Endothelial cell of umbilical vein (primary cell): Measurements from ENCODE around the gene MTA2. TPM values are rescaled to one million over a fixed set of nuclear protein-coding genes. Genes with fewer than 3 reads are reported as not detected.

Experiments
- BruUV-seq: library from RNA; stranded (reverse); fragments of 400-500 nt; replicated peaks from 2 replicates; lab custom pipeline; 2021; lab: Mats Ljungman, UMichigan
- CTCF ChIA-PET: fragments of 300-600, 350-600 bp; sonication (Branson Sonifier 250); formaldehyde crosslinking; loops from one replicate; lab custom pipeline; 2021; ENCODE audit warnings: antibody characterized with exemption, inconsistent platforms; lab: Charles Lee
- POLR2A ChIA-PET: fragments of 300-600, 350-600 bp; sonication (Branson Sonifier 250); formaldehyde crosslinking; loops from one replicate; lab custom pipeline; 2021; ENCODE audit warnings: antibody characterized with exemption, inconsistent platforms; lab: Charles Lee
- DNase-seq: peaks from one replicate; pipeline ENCODE4 v3.0.0-alpha.2; 2011; ENCODE audit warnings: low read depth, low spot score
- FAIRE-seq: peaks from 2 replicates; lab custom pipeline; 2011; peaks lifted over from hg19 to GRCh38; lab: Jason Lieb, UNC
- H2AFZ ChIP-seq: 2 replicates; pipeline ENCODE4 v1.6.0; 2012; ENCODE audit warnings: low read depth, low read length, control low read depth, inconsistent platforms
- H3K27ac ChIP-seq: 2 replicates; pipeline ENCODE4 v1.5.1; 2011; ENCODE audit warnings: low read depth, mild to moderate bottlenecking, control low read depth, low read length, moderate library complexity; ENCODE audit not compliant: insufficient read depth
- H3K27me3 ChIP-seq, 2 experiments: 2 replicates each; pipeline versions ENCODE4 v1.6.0 to v1.6.1; 2011; ENCODE audit warnings: low read length in 2 of 2, mixed read lengths in 1 of 2; ENCODE audit not compliant: control insufficient read depth in 2 of 2, insufficient read depth in 2 of 2
- H3K36me3 ChIP-seq, 2 experiments: 2 replicates in 1 of 2; 3 replicates in 1 of 2; pipeline ENCODE4 v1.5.1; 2011; ENCODE audit warnings: low read length in 2 of 2, mild to moderate bottlenecking in 1 of 2, moderate library complexity in 1 of 2; ENCODE audit not compliant: control insufficient read depth in 2 of 2, insufficient read depth in 2 of 2; ENCODE audit errors: extremely low read depth in 1 of 2
- H3K4me1 ChIP-seq: 3 replicates; pipeline ENCODE4 v1.5.1; 2011; ENCODE audit warnings: mild to moderate bottlenecking, low read length; ENCODE audit not compliant: control insufficient read depth, insufficient read depth; ENCODE audit errors: extremely low read depth
- H3K4me2 ChIP-seq: 2 replicates; pipeline ENCODE4 v1.6.1; 2011; ENCODE audit warnings: low read length, control low read depth, mixed read lengths; ENCODE audit not compliant: insufficient read depth
- H3K4me3 ChIP-seq, 3 experiments: fragments of 200-600 bp in 1 of 3; sonication (generic), shearing (Covaris generic) in 1 of 3; replicated peaks in 1 of 3; 2 replicates each; pipeline ENCODE4 v1.5.1; 2011 to 2016; ENCODE audit warnings: control low read depth in 3 of 3, low read length in 3 of 3, mild to moderate bottlenecking in 2 of 3, inconsistent platforms in 1 of 3, low read depth in 1 of 3, moderate library complexity in 1 of 3; ENCODE audit not compliant: insufficient read depth in 1 of 3
- H3K79me2 ChIP-seq: 2 replicates; pipeline ENCODE4 v1.6.0; 2012; ENCODE audit warnings: low read length, inconsistent platforms; ENCODE audit not compliant: control insufficient read depth, insufficient read depth
- H3K9ac ChIP-seq: replicated peaks from 2 replicates; pipeline ENCODE3; 2011; ENCODE audit warnings: low read length, control low read depth; ENCODE audit not compliant: insufficient read depth; ENCODE audit errors: extremely low read depth
- H3K9me1 ChIP-seq: replicated peaks from 3 replicates; pipeline ENCODE4 v1.6.0; 2011; ENCODE audit warnings: mild to moderate bottlenecking, low read length; ENCODE audit not compliant: control insufficient read depth, insufficient read depth; ENCODE audit errors: extremely low read depth
- H3K9me3 ChIP-seq: replicated peaks from 2 replicates; pipeline ENCODE4 v1.5.1; 2012; ENCODE audit warnings: low read length, inconsistent platforms; ENCODE audit not compliant: control insufficient read depth, insufficient read depth
- H4K20me1 ChIP-seq: replicated peaks from 2 replicates; pipeline ENCODE3; 2011; ENCODE audit warnings: mild to moderate bottlenecking, low read length; ENCODE audit not compliant: control insufficient read depth, insufficient read depth; ENCODE audit errors: extremely low read depth
- GATA2 ChIP-seq: IDR thresholded peaks from 2 replicates; pipeline ENCODE4 v1.7.0; 2011; ENCODE audit warnings: low read depth, mild to moderate bottlenecking, moderate library complexity, mixed read lengths, low read length; ENCODE audit not compliant: insufficient read length, insufficient read depth
- JUN ChIP-seq: IDR thresholded peaks from 2 replicates; pipeline ENCODE4 v1.6.1; 2011; ENCODE audit warnings: borderline replicate concordance, low read depth; ENCODE audit not compliant: insufficient read length, insufficient read depth
- MAX ChIP-seq: IDR thresholded peaks from 2 replicates; pipeline ENCODE4 v1.6.1; 2011; ENCODE audit not compliant: insufficient read depth, insufficient read length
- MYC ChIP-seq: IDR thresholded peaks from one replicate; pipeline ENCODE4 v1.6.1; 2011; ENCODE audit warnings: mild to moderate bottlenecking, low read depth, low read length
- POLR2A ChIP-seq: IDR thresholded peaks from 2 replicates; pipeline ENCODE4 v1.6.1; 2012; ENCODE audit warnings: low read depth, mild to moderate bottlenecking, control low read depth, low read length
- POLR2AphosphoS5 ChIP-seq: IDR thresholded peaks from 2 replicates; pipeline ENCODE4 v1.6.1; 2012; ENCODE audit warnings: low read depth, mild to moderate bottlenecking, control low read depth, low read length, moderate library complexity; ENCODE audit not compliant: insufficient read depth
- dilution Hi-C: fragments of 300-500 bp; cut with MboI; formaldehyde crosslinking; loops from one replicate; pipeline ENCODE4 v1.15.0; 2019; ENCODE audit warnings: low sequenced_read_pairs; ENCODE audit not compliant: extremely low pct_ligation_motif_present
- intact Hi-C: fragments of 100-400 bp; cut with micrococcal nuclease; formaldehyde crosslinking; loops from one replicate; pipeline ENCODE4 v1.10.0; 2022
- polyA plus RNA-seq, 4 experiments: library from polyadenylated mRNA; depleted of rRNA in 3 of 4; stranded (reverse) in 3 of 4; unstranded in 1 of 4; fragments of >200 nt; gene quantifications; 2 replicates each; pipeline versions ENCODE4 v1.2.1 to v1.2.3, GENCODE V29; 2011 to 2012; ENCODE audit warnings: missing spikeins in 1 of 4
- total RNA-seq: library from RNA; stranded (reverse); gene quantifications from 2 replicates; pipeline ENCODE4 v1.2.3, GENCODE V29; 2021

Gene MTA2
- total and polyA plus RNA-seq, 2 donors (not counting 3 experiments of a cell fraction or from before 2014, with no cell fraction given), result 40.4 to 166 TPM

- FAIRE-seq, result no peak
- H3K27ac ChIP-seq, result peak overlapping the region; percentile 99
- no peaks in the 10 kb centered on the region for H3K9me1 ChIP-seq
- ChIA-PET CTCF (interaction anchor here (0.6 to 2.8 kb wide), 9 partner anchors 16 to 180 kb away, joined by 3 to 18 read pairs (median 4); partner anchors contain the start of genes EML3, ROM1 and TUT1), POLR2A (interaction anchor here (1.9 to 5.7 kb wide), 2 partner anchors 17 to 90 kb away, joined by 15 to 75 read pairs; partner anchors contain the start of genes C11orf98, CSKMT and TUT1)
- H3K4me2 ChIP-seq, result peak overlapping the region; percentile 62
- H3K36me3 ChIP-seq, result peaks cover 14 to 15% of the 10 kb centered on the region in 2 experiments
- H3K4me3 ChIP-seq, result peak overlapping the region; percentile 32 to 73 (median 50)
- H3K9me3 ChIP-seq, result no peaks in the 10 kb centered on the region
- H3K79me2 ChIP-seq, result peaks cover 54% of the 10 kb centered on the region
- H2AFZ ChIP-seq, result no peak overlapping the region
- H3K27me3 ChIP-seq, result no peaks in the 10 kb centered on the region
- H3K4me1 ChIP-seq, result peaks cover 59% of the 10 kb centered on the region
- peak overlapping the region; percentile 93 for H3K9ac ChIP-seq
- H4K20me1 ChIP-seq, result no peaks in the 10 kb centered on the region
- TF ChIP-seq POLR2A (peak; percentile 67), POLR2AphosphoS5 (peak; percentile 45), GATA2 (no peak), MYC (no peak), MAX (no peak), JUN (no peak)
- BruUV-seq, result no TSS peak
- intact Hi-C loops (no loop called here), dilution Hi-C loops (no loop called here)
- DNase-seq, result no peak
These were observed 26.5 kb downstream of the MTA2 start for GRCh38 chr11:62575156-62575555.
